Upper lobe of left lung (tissue), 6 donors: ENCODE measurements around the gene MARCHF7. TPM values are rescaled to one million over a fixed set of nuclear protein-coding genes. Genes with fewer than 3 reads are reported as not detected.

Source experiments
- ATAC-seq, 2 donors: fragments of 200-7000 bp; cut with Tn5 transposase; one replicate each; pipeline ENCODE4 v1.9.1; 2022; ENCODE audit warnings: mild to moderate bottlenecking in 2 of 2, moderate library complexity in 2 of 2; ENCODE audit not compliant: low FRiP score in 2 of 2
- DNase-seq, 2 donors: peaks; one replicate each; pipeline ENCODE4 v3.0.0-alpha.2; 2019 to 2020
- H3K27ac ChIP-seq, 4 donors: fragments of 200-600 bp; sonication (generic); one replicate each; pipeline ENCODE4 v1.5.1; 2016 to 2019
- H3K27me3 ChIP-seq, 4 donors: fragments of 200-600 bp; sonication (generic); one replicate each; pipeline ENCODE4 v1.5.1; 2017 to 2019
- H3K36me3 ChIP-seq, 4 donors: fragments of 200-600 bp; sonication (generic); one replicate each; pipeline ENCODE4 v1.5.1; 2016 to 2019
- H3K4me1 ChIP-seq, 4 donors: fragments of 200-600 bp; sonication (generic); one replicate each; pipeline ENCODE4 v1.5.1; 2018 to 2019
- H3K4me3 ChIP-seq, 4 donors: fragments of 200-600 bp; sonication (generic); one replicate each; pipeline ENCODE4 v1.5.1; 2017 to 2019; ENCODE audit warnings: mild to moderate bottlenecking in 2 of 4, moderate library complexity in 1 of 4
- H3K9me3 ChIP-seq, 4 donors: fragments of 200-600 bp; sonication (generic); one replicate each; pipeline ENCODE4 v1.5.1; 2018 to 2019
- CTCF ChIP-seq, 6 experiments: fragments of 450-650 bp in 4 of 6; fragments of 200-600 bp in 2 of 6; sonication (generic) in 2 of 6; IDR thresholded peaks; one replicate each; pipeline ENCODE4 v1.5.1; 2016 to 2019; ENCODE audit warnings: antibody characterized with exemption in 6 of 6
- EP300 ChIP-seq, 4 donors: sonication (generic); formaldehyde crosslinking; IDR thresholded peaks; one replicate each; pipeline ENCODE4 v1.5.1; 2017; ENCODE audit warnings: antibody characterized with exemption in 4 of 4, control low read depth in 2 of 4
- POLR2A ChIP-seq, 4 donors: fragments of 450-650 bp; IDR thresholded peaks; one replicate each; pipeline ENCODE4 v1.5.1; 2016 to 2017; ENCODE audit warnings: antibody characterized with exemption in 4 of 4, mild to moderate bottlenecking in 2 of 4
- POLR2AphosphoS5 ChIP-seq, 2 donors: sonication (generic); formaldehyde crosslinking; IDR thresholded peaks; one replicate each; pipeline ENCODE4 v1.5.1; 2017; ENCODE audit warnings: antibody characterized with exemption in 2 of 2
- WGBS, 2 donors: methylation state at CpG; one replicate each; pipeline ENCODE4 v1.1.5; 2017 to 2018; 5-methylcytosine and 5-hydroxymethylcytosine counted together
- total RNA-seq, 6 donors: library from RNA; depleted of rRNA in 4 of 6; stranded (reverse); fragments of >200 nt in 4 of 6; gene quantifications; one replicate each; pipeline versions ENCODE4 v1.1.0 to v1.2.1, GENCODE V29; 2016 to 2021
- donor health status: DM: no; HTN: no; CAD: no; lungs with moderate emphysema.
- donor health status: DM: no; HTN: yes; CAD: no; lungs with severe emphysema.

Gene MARCHF7
- total RNA-seq, 6 donors from 2014 or later: 64.6 to 135 (median 78.1) TPM

GRCh38 chr2:159748089-159748488 is 35.8 kb downstream of the MARCHF7 start:
- no peak for DNase-seq
- Histone ChIP-seq H3K4me3 (no peak overlapping the region), H3K36me3 (peaks cover 22 to 94% (median 28%) of the 10 kb centered on the region in 4 donors), H3K4me1 (peaks cover 0 to 13% (median 0%) of the 10 kb centered on the region in 4 donors), H3K27me3 (no peaks in the 10 kb centered on the region), H3K9me3 (no peaks in the 10 kb centered on the region), H3K27ac (no peak overlapping the region)
- no peak for ATAC-seq
- no peak for TF ChIP-seq CTCF (IDR thresholded peaks at IDR 0.05)
- TF ChIP-seq POLR2A (IDR thresholded peaks at IDR 0.05): no peak
- TF ChIP-seq POLR2AphosphoS5 (IDR thresholded peaks at IDR 0.05): no peak
- TF ChIP-seq EP300 (IDR thresholded peaks at IDR 0.05): no peak
- 95 to 97% methylated on average over 9 of the region's 9 CpGs for WGBS, 2 donors

- Histone ChIP-seq H3K4me1 (peaks cover 0 to 26% (median 7%) of the 10 kb centered on the region in 4 donors), H3K4me3 (no peak overlapping the region), H3K36me3 (peaks cover 20 to 85% (median 27%) of the 10 kb centered on the region in 4 donors), H3K27me3 (no peaks in the 10 kb centered on the region), H3K27ac (no peak overlapping the region), H3K9me3 (no peaks in the 10 kb centered on the region)
- no peak for TF ChIP-seq POLR2AphosphoS5 (IDR thresholded peaks at IDR 0.05)
- TF ChIP-seq CTCF (IDR thresholded peaks at IDR 0.05): no peak
- no peak for TF ChIP-seq POLR2A (IDR thresholded peaks at IDR 0.05)
- TF ChIP-seq EP300 (IDR thresholded peaks at IDR 0.05): no peak
- ATAC-seq: no peak
- 86 to 94% methylated on average over 1 of the region's 1 CpG for WGBS, 2 donors
- DNase-seq: no peak
These were observed 38.6 kb downstream of the MARCHF7 start for GRCh38 chr2:159750873-159751272.

GRCh38 chr2:159753797-159754196 is 41.5 kb downstream of the MARCHF7 start:
- TF ChIP-seq POLR2AphosphoS5 (IDR thresholded peaks at IDR 0.05) (no peak), POLR2A (IDR thresholded peaks at IDR 0.05) (no peak), CTCF (IDR thresholded peaks at IDR 0.05) (no peak), EP300 (IDR thresholded peaks at IDR 0.05) (no peak)
- peak in 1 of 2 donors; percentile 73 for ATAC-seq
- H3K4me3 ChIP-seq: no peak overlapping the region
- H3K9me3 ChIP-seq: no peaks in the 10 kb centered on the region
- peaks cover 1 to 77% (median 15%) of the 10 kb centered on the region in 4 donors for H3K36me3 ChIP-seq
- peak overlapping the region in 2 of 4 donors; percentile 41 to 53 for H3K27ac ChIP-seq
- peaks cover 13 to 33% (median 19%) of the 10 kb centered on the region in 4 donors for H3K4me1 ChIP-seq
- no peak for DNase-seq
- WGBS, 2 donors: 73 to 78% methylated on average over 4 of the region's 4 CpGs
- no peaks in the 10 kb centered on the region for H3K27me3 ChIP-seq

GRCh38 chr2:159755014-159755413 is 42.7 kb downstream of the MARCHF7 start:
- ATAC-seq (no peak), DNase-seq (no peak)
- Histone ChIP-seq H3K36me3 (peaks cover 0 to 77% (median 16%) of the 10 kb centered on the region in 4 donors), H3K27ac (peak overlapping the region in 1 of 4 donors; percentile 14), H3K9me3 (no peaks in the 10 kb centered on the region), H3K27me3 (no peaks in the 10 kb centered on the region), H3K4me1 (peaks cover 13 to 33% (median 23%) of the 10 kb centered on the region in 4 donors), H3K4me3 (no peak overlapping the region)
- 89 to 92% methylated on average over 2 of the region's 2 CpGs for WGBS, 2 donors
- no peak for TF ChIP-seq EP300 (IDR thresholded peaks at IDR 0.05)
- no peak for TF ChIP-seq POLR2A (IDR thresholded peaks at IDR 0.05)
- no peak for TF ChIP-seq CTCF (IDR thresholded peaks at IDR 0.05)
- TF ChIP-seq POLR2AphosphoS5 (IDR thresholded peaks at IDR 0.05): no peak

GRCh38 chr2:159755788-159756187 is 43.5 kb downstream of the MARCHF7 start:
- peaks cover 13 to 29% (median 23%) of the 10 kb centered on the region in 4 donors for H3K4me1 ChIP-seq
- no peak for TF ChIP-seq POLR2A (IDR thresholded peaks at IDR 0.05)
- no peak for TF ChIP-seq EP300 (IDR thresholded peaks at IDR 0.05)
- no peak for TF ChIP-seq POLR2AphosphoS5 (IDR thresholded peaks at IDR 0.05)
- no peak for TF ChIP-seq CTCF (IDR thresholded peaks at IDR 0.05)
- ATAC-seq (peak in 1 of 2 donors; percentile 57), DNase-seq (no peak)
- H3K4me3 ChIP-seq: no peak overlapping the region
- no peaks in the 10 kb centered on the region for H3K27me3 ChIP-seq
- peaks cover 0 to 76% (median 15%) of the 10 kb centered on the region in 4 donors for H3K36me3 ChIP-seq
- no peaks in the 10 kb centered on the region for H3K9me3 ChIP-seq
- no peak overlapping the region for H3K27ac ChIP-seq
